ENCODE data around the gene MAGI1.
A peak's percentile ranks its signal among the peaks of the same experiment; 100 is the strongest.

The MAGI1 gene

DNA sequence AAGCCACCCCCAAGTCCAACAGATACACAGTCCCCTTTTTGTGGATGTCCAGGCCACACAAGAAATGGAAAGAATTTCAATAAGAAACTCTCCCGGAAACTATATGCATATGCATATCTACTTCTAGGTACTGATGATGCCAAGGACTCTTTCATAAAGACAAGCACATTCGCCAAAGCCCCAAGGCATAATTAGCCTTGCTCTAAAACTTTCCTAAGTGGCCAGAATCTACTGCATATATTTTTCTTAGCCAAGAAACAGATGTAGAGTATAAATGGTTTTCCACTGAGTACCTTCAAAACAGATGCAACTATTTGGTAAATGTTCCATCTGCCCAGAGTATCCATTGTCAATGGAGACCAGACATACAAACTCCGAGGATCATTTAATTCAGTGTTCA, 73.9 kb downstream of the MAGI1 start:
- TF ChIP-seq OSR1 (CRISPR knock-in tag; IDR thresholded peaks at IDR 0.05) (no peak), ZNF8 (CRISPR knock-in tag; IDR thresholded peaks at IDR 0.05) (no peak), PPARA (CRISPR knock-in tag; IDR thresholded peaks at IDR 0.05; ENCODE audit: borderline replicate concordance) (no peak), SNAI2 (CRISPR knock-in tag; IDR thresholded peaks at IDR 0.05) (no peak), RARB (CRISPR knock-in tag; IDR thresholded peaks at IDR 0.05) (no peak), ZNF565 (CRISPR knock-in tag; conservative IDR thresholded peaks at IDR 0.05; ENCODE audit: low read depth) (no peak), CSDC2 (CRISPR knock-in tag; IDR thresholded peaks at IDR 0.05) (no peak), ARNTL (CRISPR knock-in tag; IDR thresholded peaks at IDR 0.05; ENCODE audit: borderline replicate concordance, low read depth) (no peak)
- TF ChIP-seq, protein P1, sequence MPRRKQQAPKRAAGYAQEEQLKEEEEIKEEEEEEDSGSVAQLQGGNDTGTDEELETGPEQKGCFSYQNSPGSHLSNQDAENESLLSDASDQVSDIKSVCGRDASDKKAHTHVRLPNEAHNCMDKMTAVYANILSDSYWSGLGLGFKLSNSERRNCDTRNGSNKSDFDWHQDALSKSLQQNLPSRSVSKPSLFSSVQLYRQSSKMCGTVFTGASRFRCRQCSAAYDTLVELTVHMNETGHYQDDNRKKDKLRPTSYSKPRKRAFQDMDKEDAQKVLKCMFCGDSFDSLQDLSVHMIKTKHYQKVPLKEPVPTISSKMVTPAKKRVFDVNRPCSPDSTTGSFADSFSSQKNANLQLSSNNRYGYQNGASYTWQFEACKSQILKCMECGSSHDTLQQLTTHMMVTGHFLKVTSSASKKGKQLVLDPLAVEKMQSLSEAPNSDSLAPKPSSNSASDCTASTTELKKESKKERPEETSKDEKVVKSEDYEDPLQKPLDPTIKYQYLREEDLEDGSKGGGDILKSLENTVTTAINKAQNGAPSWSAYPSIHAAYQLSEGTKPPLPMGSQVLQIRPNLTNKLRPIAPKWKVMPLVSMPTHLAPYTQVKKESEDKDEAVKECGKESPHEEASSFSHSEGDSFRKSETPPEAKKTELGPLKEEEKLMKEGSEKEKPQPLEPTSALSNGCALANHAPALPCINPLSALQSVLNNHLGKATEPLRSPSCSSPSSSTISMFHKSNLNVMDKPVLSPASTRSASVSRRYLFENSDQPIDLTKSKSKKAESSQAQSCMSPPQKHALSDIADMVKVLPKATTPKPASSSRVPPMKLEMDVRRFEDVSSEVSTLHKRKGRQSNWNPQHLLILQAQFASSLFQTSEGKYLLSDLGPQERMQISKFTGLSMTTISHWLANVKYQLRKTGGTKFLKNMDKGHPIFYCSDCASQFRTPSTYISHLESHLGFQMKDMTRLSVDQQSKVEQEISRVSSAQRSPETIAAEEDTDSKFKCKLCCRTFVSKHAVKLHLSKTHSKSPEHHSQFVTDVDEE (CRISPR knock-in tag; IDR thresholded peaks at IDR 0.05), result no peak
- TF ChIP-seq, protein P2, sequence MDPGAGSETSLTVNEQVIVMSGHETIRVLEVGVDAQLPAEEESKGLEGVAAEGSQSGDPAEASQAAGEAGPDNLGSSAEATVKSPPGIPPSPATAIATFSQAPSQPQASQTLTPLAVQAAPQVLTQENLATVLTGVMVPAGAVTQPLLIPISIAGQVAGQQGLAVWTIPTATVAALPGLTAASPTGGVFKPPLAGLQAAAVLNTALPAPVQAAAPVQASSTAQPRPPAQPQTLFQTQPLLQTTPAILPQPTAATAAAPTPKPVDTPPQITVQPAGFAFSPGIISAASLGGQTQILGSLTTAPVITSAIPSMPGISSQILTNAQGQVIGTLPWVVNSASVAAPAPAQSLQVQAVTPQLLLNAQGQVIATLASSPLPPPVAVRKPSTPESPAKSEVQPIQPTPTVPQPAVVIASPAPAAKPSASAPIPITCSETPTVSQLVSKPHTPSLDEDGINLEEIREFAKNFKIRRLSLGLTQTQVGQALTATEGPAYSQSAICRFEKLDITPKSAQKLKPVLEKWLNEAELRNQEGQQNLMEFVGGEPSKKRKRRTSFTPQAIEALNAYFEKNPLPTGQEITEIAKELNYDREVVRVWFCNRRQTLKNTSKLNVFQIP (CRISPR knock-in tag; IDR thresholded peaks at IDR 0.05; ENCODE audit: borderline replicate concordance, low read depth), result no peak
- ATAC-seq, result peak; percentile 11; the same call in 1 of the 3 replicates

DNA sequence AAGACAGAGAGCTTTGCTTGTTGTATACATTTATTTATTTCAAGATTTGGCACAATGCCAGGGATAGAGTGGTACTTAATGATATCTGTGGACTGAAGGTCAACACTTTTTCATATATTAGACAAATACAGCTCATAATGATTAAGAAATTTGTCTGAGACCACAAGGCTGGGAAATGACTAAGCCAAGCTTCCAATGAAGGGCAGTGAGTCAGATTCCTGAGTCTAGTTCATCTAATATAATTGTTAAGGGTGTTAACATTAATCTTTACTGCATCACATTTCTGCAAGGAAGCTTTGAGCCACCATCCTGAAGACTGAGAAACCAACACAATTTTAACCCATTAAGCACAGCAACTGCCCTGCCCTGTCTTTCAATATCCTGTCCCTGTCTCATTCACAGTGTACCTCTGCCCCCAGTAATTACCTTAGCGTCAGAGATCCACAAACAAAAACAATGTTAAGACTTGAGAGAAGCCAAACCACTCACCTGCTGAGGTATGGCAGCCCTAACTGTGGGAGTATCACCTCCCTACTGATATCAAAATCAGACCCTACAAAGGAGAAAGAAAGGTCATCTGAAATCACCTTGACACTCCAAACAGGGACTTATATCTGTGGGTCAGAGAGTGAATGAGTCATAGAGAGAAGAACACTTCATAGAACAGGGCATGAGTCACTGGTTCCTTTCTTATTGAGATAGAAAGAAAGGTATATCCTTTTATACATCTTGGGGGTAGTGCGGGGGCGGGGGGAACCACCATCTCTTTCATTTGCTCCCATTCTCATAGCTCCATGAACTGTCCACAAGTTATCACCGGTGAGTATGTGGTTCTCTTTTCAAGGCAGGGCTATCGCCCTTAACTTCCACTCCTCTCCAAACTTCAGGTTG, 74.7 kb downstream of the MAGI1 start:
- TF ChIP-seq ZC3H10 (CRISPR knock-in tag; IDR thresholded peaks at IDR 0.05) (peak; percentile 54; the same call in 1 of the 2 replicates), ZNF565 (CRISPR knock-in tag; conservative IDR thresholded peaks at IDR 0.05; ENCODE audit: low read depth) (no peak), CSDC2 (CRISPR knock-in tag; IDR thresholded peaks at IDR 0.05) (no peak), ISL1 (CRISPR knock-in tag; IDR thresholded peaks at IDR 0.05) (peak; percentile 77), SNAI2 (CRISPR knock-in tag; IDR thresholded peaks at IDR 0.05) (no peak)
- ATAC-seq, result peak; percentile 86

DNA sequence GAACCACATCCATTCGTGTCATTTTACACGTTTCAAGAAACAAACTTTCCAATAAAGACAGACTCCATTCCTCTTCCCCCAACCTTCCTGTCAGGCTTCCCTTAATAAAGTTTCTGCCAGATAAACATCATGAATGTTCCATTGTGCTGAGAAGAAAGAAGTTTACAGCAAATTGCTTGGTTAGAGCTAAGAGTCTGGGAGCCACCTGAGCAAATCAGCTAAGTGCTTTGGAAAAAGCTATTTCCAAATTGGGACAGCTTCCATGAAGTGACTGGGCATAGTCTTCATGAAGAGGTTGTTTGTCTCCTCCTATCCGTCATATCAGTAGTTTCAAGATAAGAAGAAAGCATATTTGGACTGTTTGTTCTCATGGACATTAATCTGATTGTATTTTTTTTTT, 77.0 kb downstream of the MAGI1 start:
- ATAC-seq, result no peak
- no peak for TF ChIP-seq ZNF70 (CRISPR knock-in tag; IDR thresholded peaks at IDR 0.05)
- TF ChIP-seq SNAI2 (CRISPR knock-in tag; IDR thresholded peaks at IDR 0.05), result 0 out of 2 replicates have a peak, but pooled peaks have one; percentile 42
- TF ChIP-seq ISL1 (CRISPR knock-in tag; IDR thresholded peaks at IDR 0.05), result peak; percentile 89
- no peak for TF ChIP-seq PPARA (CRISPR knock-in tag; IDR thresholded peaks at IDR 0.05; ENCODE audit: borderline replicate concordance)

DNA sequence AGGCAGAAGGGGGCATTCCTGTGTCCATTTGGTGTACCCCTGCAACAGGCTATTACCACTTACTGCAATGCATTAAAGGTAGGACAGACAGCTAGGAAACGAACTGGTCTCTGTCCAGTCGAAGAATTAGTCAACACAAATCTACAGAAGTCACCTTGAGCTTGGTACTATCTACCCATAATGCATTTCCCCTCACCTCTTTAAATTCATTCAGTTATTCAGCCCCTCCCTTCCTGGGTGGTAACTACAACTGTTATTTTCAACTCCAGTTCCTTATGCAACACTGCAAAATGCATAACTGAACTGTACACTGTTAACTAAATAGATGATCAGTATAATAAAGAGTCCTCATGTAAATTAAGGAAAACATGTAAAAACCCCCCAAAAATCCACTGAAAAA, 77.6 kb downstream of the MAGI1 start:
- no peak for ATAC-seq
- TF ChIP-seq, protein P1 (CRISPR knock-in tag; IDR thresholded peaks at IDR 0.05), result no peak
- TF ChIP-seq OSR1 (CRISPR knock-in tag; IDR thresholded peaks at IDR 0.05) (no peak), ISL1 (CRISPR knock-in tag; IDR thresholded peaks at IDR 0.05) (no peak), ZNF70 (CRISPR knock-in tag; IDR thresholded peaks at IDR 0.05) (no peak), BACH2 (CRISPR knock-in tag; IDR thresholded peaks at IDR 0.05; ENCODE audit: borderline replicate concordance) (no peak), TCF4 (CRISPR knock-in tag; IDR thresholded peaks at IDR 0.05; ENCODE audit: borderline replicate concordance) (no peak), ARNTL (CRISPR knock-in tag; IDR thresholded peaks at IDR 0.05; ENCODE audit: borderline replicate concordance, low read depth) (no peak), PPARA (CRISPR knock-in tag; IDR thresholded peaks at IDR 0.05; ENCODE audit: borderline replicate concordance) (no peak), GLIS3 (CRISPR knock-in tag; IDR thresholded peaks at IDR 0.05) (no peak), ZNF8 (CRISPR knock-in tag; IDR thresholded peaks at IDR 0.05) (no peak)
- TF ChIP-seq, protein P3, sequence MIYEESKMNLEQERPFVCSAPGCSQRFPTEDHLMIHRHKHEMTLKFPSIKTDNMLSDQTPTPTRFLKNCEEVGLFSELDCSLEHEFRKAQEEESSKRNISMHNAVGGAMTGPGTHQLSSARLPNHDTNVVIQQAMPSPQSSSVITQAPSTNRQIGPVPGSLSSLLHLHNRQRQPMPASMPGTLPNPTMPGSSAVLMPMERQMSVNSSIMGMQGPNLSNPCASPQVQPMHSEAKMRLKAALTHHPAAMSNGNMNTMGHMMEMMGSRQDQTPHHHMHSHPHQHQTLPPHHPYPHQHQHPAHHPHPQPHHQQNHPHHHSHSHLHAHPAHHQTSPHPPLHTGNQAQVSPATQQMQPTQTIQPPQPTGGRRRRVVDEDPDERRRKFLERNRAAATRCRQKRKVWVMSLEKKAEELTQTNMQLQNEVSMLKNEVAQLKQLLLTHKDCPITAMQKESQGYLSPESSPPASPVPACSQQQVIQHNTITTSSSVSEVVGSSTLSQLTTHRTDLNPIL (CRISPR knock-in tag; IDR thresholded peaks at IDR 0.05; ENCODE audit: low read depth), result no peak
- TF ChIP-seq, protein P4, sequence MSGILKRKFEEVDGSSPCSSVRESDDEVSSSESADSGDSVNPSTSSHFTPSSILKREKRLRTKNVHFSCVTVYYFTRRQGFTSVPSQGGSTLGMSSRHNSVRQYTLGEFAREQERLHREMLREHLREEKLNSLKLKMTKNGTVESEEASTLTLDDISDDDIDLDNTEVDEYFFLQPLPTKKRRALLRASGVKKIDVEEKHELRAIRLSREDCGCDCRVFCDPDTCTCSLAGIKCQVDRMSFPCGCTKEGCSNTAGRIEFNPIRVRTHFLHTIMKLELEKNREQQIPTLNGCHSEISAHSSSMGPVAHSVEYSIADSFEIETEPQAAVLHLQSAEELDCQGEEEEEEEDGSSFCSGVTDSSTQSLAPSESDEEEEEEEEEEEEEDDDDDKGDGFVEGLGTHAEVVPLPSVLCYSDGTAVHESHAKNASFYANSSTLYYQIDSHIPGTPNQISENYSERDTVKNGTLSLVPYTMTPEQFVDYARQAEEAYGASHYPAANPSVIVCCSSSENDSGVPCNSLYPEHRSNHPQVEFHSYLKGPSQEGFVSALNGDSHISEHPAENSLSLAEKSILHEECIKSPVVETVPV (CRISPR knock-in tag; IDR thresholded peaks at IDR 0.05), result no peak
- TF ChIP-seq, protein P2 (CRISPR knock-in tag; IDR thresholded peaks at IDR 0.05; ENCODE audit: borderline replicate concordance, low read depth), result no peak
- TF ChIP-seq, protein P5, sequence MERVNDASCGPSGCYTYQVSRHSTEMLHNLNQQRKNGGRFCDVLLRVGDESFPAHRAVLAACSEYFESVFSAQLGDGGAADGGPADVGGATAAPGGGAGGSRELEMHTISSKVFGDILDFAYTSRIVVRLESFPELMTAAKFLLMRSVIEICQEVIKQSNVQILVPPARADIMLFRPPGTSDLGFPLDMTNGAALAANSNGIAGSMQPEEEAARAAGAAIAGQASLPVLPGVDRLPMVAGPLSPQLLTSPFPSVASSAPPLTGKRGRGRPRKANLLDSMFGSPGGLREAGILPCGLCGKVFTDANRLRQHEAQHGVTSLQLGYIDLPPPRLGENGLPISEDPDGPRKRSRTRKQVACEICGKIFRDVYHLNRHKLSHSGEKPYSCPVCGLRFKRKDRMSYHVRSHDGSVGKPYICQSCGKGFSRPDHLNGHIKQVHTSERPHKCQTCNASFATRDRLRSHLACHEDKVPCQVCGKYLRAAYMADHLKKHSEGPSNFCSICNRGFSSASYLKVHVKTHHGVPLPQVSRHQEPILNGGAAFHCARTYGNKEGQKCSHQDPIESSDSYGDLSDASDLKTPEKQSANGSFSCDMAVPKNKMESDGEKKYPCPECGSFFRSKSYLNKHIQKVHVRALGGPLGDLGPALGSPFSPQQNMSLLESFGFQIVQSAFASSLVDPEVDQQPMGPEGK (CRISPR knock-in tag; IDR thresholded peaks at IDR 0.05; ENCODE audit: borderline replicate concordance), result no peak
